Naive thymus-derived CD4-positive, alpha-beta T cell (primary cell): ENCODE data around the gene CRBN. TPM values are rescaled to one million over a fixed set of nuclear protein-coding genes. Genes with fewer than 3 reads are reported as not detected.

Experiments used
- ATAC-seq: fragments of 150-1000 bp; cut with Tn5 transposase; 2 replicates; pipeline ENCODE4 v1.10.0; 2021; ENCODE audit warnings: mild to moderate bottlenecking, moderate library complexity
- CTCF ChIA-PET: fragments of 350-600 bp; sonication (Branson Sonifier 250); formaldehyde crosslinking; loops from one replicate; lab custom pipeline; 2021; ENCODE audit warnings: antibody characterized with exemption; lab: Charles Lee
- POLR2A ChIA-PET: fragments of 350-600 bp; sonication (Branson Sonifier 250); formaldehyde crosslinking; loops from one replicate; lab custom pipeline; 2021; ENCODE audit warnings: antibody characterized with exemption, inconsistent platforms; lab: Charles Lee
- DNase-seq, 9 donors: peaks; one replicate each; pipeline versions ENCODE4 v3.0.0 to v3.0.0-alpha.2; 2020 to 2022; ENCODE audit warnings: mixed read lengths in 1 of 9
- H3K27ac ChIP-seq: one replicate; pipeline ENCODE4 v1.7.0; 2013; ENCODE audit warnings: mild to moderate bottlenecking, low read depth, low read length, moderate library complexity
- H3K27me3 ChIP-seq, 2 donors: one replicate each; pipeline ENCODE4 v1.7.0; 2013; ENCODE audit warnings: low read length in 2 of 2, mild to moderate bottlenecking in 2 of 2, moderate library complexity in 2 of 2; ENCODE audit not compliant: control insufficient read depth in 2 of 2, insufficient read depth in 2 of 2
- H3K36me3 ChIP-seq, 3 experiments: 1 replicate in 2 of 3; 2 replicates in 1 of 3; pipeline ENCODE4 v1.7.0; 2013; ENCODE audit warnings: low read length in 3 of 3, mild to moderate bottlenecking in 3 of 3, moderate library complexity in 1 of 3; ENCODE audit not compliant: insufficient read depth in 3 of 3, control insufficient read depth in 2 of 3
- H3K4me1 ChIP-seq, 2 donors: one replicate each; pipeline ENCODE4 v1.7.0; 2013; ENCODE audit warnings: low read length in 2 of 2, mild to moderate bottlenecking in 2 of 2, moderate library complexity in 1 of 2; ENCODE audit not compliant: control insufficient read depth in 2 of 2, insufficient read depth in 2 of 2
- H3K4me3 ChIP-seq: 2 replicates; pipeline ENCODE4 v1.7.0; 2013; ENCODE audit warnings: mild to moderate bottlenecking, low read length
- H3K9me3 ChIP-seq, 3 experiments: 1 replicate in 2 of 3; 2 replicates in 1 of 3; pipeline ENCODE4 v1.7.0; 2013; ENCODE audit warnings: low read length in 3 of 3; ENCODE audit not compliant: control insufficient read depth in 2 of 3
- H3K27ac Mint-ChIP-seq, 9 donors: one replicate each; pipeline ENCODE4 v1.8.0; 2020 to 2022; ENCODE audit warnings: mixed read lengths in 9 of 9, mild to moderate bottlenecking in 8 of 9, moderate library complexity in 5 of 9, inconsistent platforms in 2 of 9
- H3K27me3 Mint-ChIP-seq, 5 donors: one replicate each; pipeline ENCODE4 v1.8.0; 2021 to 2022; ENCODE audit warnings: mixed read lengths in 5 of 5, mild to moderate bottlenecking in 1 of 5
- H3K36me3 Mint-ChIP-seq, 5 donors: one replicate each; pipeline ENCODE4 v1.8.0; 2020 to 2022; ENCODE audit warnings: mixed read lengths in 5 of 5, mild to moderate bottlenecking in 3 of 5, inconsistent platforms in 1 of 5
- H3K4me1 Mint-ChIP-seq, 7 donors: one replicate each; pipeline ENCODE4 v1.8.0; 2020 to 2022; ENCODE audit warnings: mixed read lengths in 7 of 7, mild to moderate bottlenecking in 3 of 7, inconsistent platforms in 1 of 7
- H3K4me3 Mint-ChIP-seq, 10 donors: one replicate each; pipeline ENCODE4 v1.8.0; 2020 to 2022; ENCODE audit warnings: mild to moderate bottlenecking in 10 of 10, mixed read lengths in 10 of 10, moderate library complexity in 6 of 10, inconsistent platforms in 2 of 10
- H3K9me3 Mint-ChIP-seq, 11 donors: one replicate each; pipeline ENCODE4 v1.8.0; 2020 to 2022; ENCODE audit warnings: mixed read lengths in 11 of 11, mild to moderate bottlenecking in 4 of 11, inconsistent platforms in 1 of 11, moderate library complexity in 1 of 11
- intact Hi-C, 2 donors: fragments of 100-400 bp; cut with micrococcal nuclease; formaldehyde crosslinking; loops; one replicate each; pipeline ENCODE4 v1.15.1; 2023
- polyA plus RNA-seq, 2 donors: library from polyadenylated mRNA; unstranded; fragments of 300-500 nt; fragmentation: Illumina TruSeq; gene quantifications; one replicate each; pipeline ENCODE4 v1.2.3, GENCODE V29; 2021
- total RNA-seq, 6 experiments: library from RNA in 5 of 6; stranded (reverse) in 5 of 6; gene quantifications; 1 replicate in 5 of 6; 2 replicates in 1 of 6; pipeline ENCODE4 v1.2.3 and lab custom pipeline; 2021 to 2026

CRBN gene
- total and polyA plus RNA-seq, 7 experiments from 2014 or later, result 69.1 to 198 (median 162) TPM

- Mint-ChIP-seq H3K27me3 (peaks cover 0 to 19% (median 0%) of the 10 kb centered on the region in 5 donors), H3K4me1 (no peaks in the 10 kb centered on the region), H3K27ac (no peak overlapping the region), H3K4me3 (no peak overlapping the region), H3K9me3 (no peaks in the 10 kb centered on the region), H3K36me3 (no peaks in the 10 kb centered on the region)
- Histone ChIP-seq H3K9me3 (no peaks in the 10 kb centered on the region), H3K36me3 (no peaks in the 10 kb centered on the region), H3K4me1 (no peaks in the 10 kb centered on the region), H3K4me3 (no peak overlapping the region), H3K27me3 (no peaks in the 10 kb centered on the region), H3K27ac (no peak overlapping the region)
- CTCF ChIA-PET, result no interaction called here
- intact Hi-C loops, result no loop called here
- no peak for DNase-seq
- ATAC-seq, result no peak
- POLR2A ChIA-PET, result no interaction called here
These were observed 61.8 kb downstream of the CRBN start for GRCh38 chr3:3117651-3118050.

GRCh38 chr3:3113042-3113709 is 66.3 kb downstream of the CRBN start:
- ChIA-PET CTCF (no interaction called here), POLR2A (no interaction called here)
- Mint-ChIP-seq H3K27me3 (peaks cover 0 to 8% (median 0%) of the 10 kb centered on the region in 5 donors), H3K9me3 (peaks cover 0 to 1% (median 0%) of the 10 kb centered on the region in 11 donors), H3K27ac (no peak overlapping the region), H3K36me3 (no peaks in the 10 kb centered on the region), H3K4me3 (no peak overlapping the region), H3K4me1 (peaks cover 0 to 2% (median 0%) of the 10 kb centered on the region in 7 donors)
- H3K36me3 ChIP-seq, result no peaks in the 10 kb centered on the region
- no peak overlapping the region for H3K27ac ChIP-seq
- H3K9me3 ChIP-seq, result no peaks in the 10 kb centered on the region
- no peaks in the 10 kb centered on the region for H3K4me1 ChIP-seq
- no peak overlapping the region for H3K4me3 ChIP-seq
- intact Hi-C loops, result no loop called here
- H3K27me3 ChIP-seq, result no peaks in the 10 kb centered on the region
- DNase-seq (no peak), ATAC-seq (no peak)

- H3K4me3 Mint-ChIP-seq, result peak overlapping the region in 1 of 10 donors; percentile 6
- peak overlapping the region in 2 of 9 donors; percentile 38 to 48 for H3K27ac Mint-ChIP-seq
- no peaks in the 10 kb centered on the region for H3K9me3 ChIP-seq
- H3K9me3 Mint-ChIP-seq, result peaks cover 0 to 1% (median 0%) of the 10 kb centered on the region in 11 donors
- no peaks in the 10 kb centered on the region for H3K27me3 ChIP-seq
- peaks cover 0 to 14% (median 0%) of the 10 kb centered on the region in 5 donors for H3K27me3 Mint-ChIP-seq
- no peak for DNase-seq
- no peak overlapping the region for H3K4me3 ChIP-seq
- POLR2A ChIA-PET, result no interaction called here
- intact Hi-C loops, result no loop called here
- CTCF ChIA-PET, result no interaction called here
- H3K36me3 ChIP-seq, result no peaks in the 10 kb centered on the region
- no peak overlapping the region for H3K27ac ChIP-seq
- no peaks in the 10 kb centered on the region for H3K36me3 Mint-ChIP-seq
- no peaks in the 10 kb centered on the region for H3K4me1 ChIP-seq
- no peak for ATAC-seq
- H3K4me1 Mint-ChIP-seq, result peaks cover 0 to 2% (median 0%) of the 10 kb centered on the region in 7 donors
These were observed 68.6 kb downstream of the CRBN start for GRCh38 chr3:3110749-3111361.

- Mint-ChIP-seq H3K4me3 (peak within 1 kb of the TSS in 2 of 10 donors; percentile 6 to 44), H3K27ac (peak within 1 kb of the TSS in 2 of 9 donors; percentile 38 to 48), H3K36me3 (no peaks in the 10 kb centered on the region), H3K9me3 (peaks cover 0 to 1% (median 0%) of the 10 kb centered on the region in 11 donors), H3K27me3 (peaks cover 0 to 19% (median 4%) of the 10 kb centered on the region in 5 donors), H3K4me1 (peaks cover 0 to 3% (median 0%) of the 10 kb centered on the region in 7 donors)
- H3K4me3 ChIP-seq, result no peak within 1 kb of the TSS
- ChIA-PET CTCF (no interaction called here), POLR2A (no interaction called here)
- no peaks in the 10 kb centered on the region for H3K4me1 ChIP-seq
- no peaks in the 10 kb centered on the region for H3K36me3 ChIP-seq
- peak; percentile 91 for ATAC-seq
- no peak within 1 kb of the TSS for H3K27ac ChIP-seq
- no peaks in the 10 kb centered on the region for H3K27me3 ChIP-seq
- intact Hi-C loops, result no loop called here
- H3K9me3 ChIP-seq, result no peaks in the 10 kb centered on the region
- DNase-seq, result no peak
These were observed 69.2 kb downstream of the CRBN start, which contains the start of gene IL5RA for GRCh38 chr3:3110299-3110630. IL5RA (minus strand) TSS chr3:3110374; CDS start chr3:3104984, 5,390 bp downstream.

- Mint-ChIP-seq H3K36me3 (no peaks in the 10 kb centered on the region), H3K4me1 (peaks cover 0 to 6% (median 0%) of the 10 kb centered on the region in 7 donors), H3K27me3 (peaks cover 0 to 16% (median 9%) of the 10 kb centered on the region in 5 donors), H3K27ac (no peak overlapping the region), H3K9me3 (peaks cover 0 to 1% (median 0%) of the 10 kb centered on the region in 11 donors), H3K4me3 (peak overlapping the region in 1 of 10 donors; percentile 44)
- no peak for DNase-seq
- Histone ChIP-seq H3K9me3 (no peaks in the 10 kb centered on the region), H3K27me3 (no peaks in the 10 kb centered on the region), H3K4me3 (no peak overlapping the region), H3K27ac (no peak overlapping the region), H3K4me1 (no peaks in the 10 kb centered on the region), H3K36me3 (no peaks in the 10 kb centered on the region)
- no peak for ATAC-seq
- CTCF ChIA-PET, result no interaction called here
- POLR2A ChIA-PET, result no interaction called here
- intact Hi-C loops, result no loop called here
These were observed 69.8 kb downstream of the CRBN start for GRCh38 chr3:3109407-3110298.

GRCh38 chr3:3107858-3108257 is 71.6 kb downstream of the CRBN start:
- intact Hi-C loops, result no loop called here
- H3K9me3 Mint-ChIP-seq, result peaks cover 0 to 3% (median 0%) of the 10 kb centered on the region in 11 donors
- H3K27ac ChIP-seq, result no peak overlapping the region
- ChIA-PET POLR2A (no interaction called here), CTCF (no interaction called here)
- no peaks in the 10 kb centered on the region for H3K4me1 ChIP-seq
- H3K27me3 ChIP-seq, result no peaks in the 10 kb centered on the region
- H3K27ac Mint-ChIP-seq, result no peak overlapping the region
- no peaks in the 10 kb centered on the region for H3K36me3 Mint-ChIP-seq
- no peaks in the 10 kb centered on the region for H3K36me3 ChIP-seq
- no peak overlapping the region for H3K4me3 Mint-ChIP-seq
- H3K4me3 ChIP-seq, result no peak overlapping the region
- H3K27me3 Mint-ChIP-seq, result peaks cover 0 to 15% (median 9%) of the 10 kb centered on the region in 5 donors
- ATAC-seq, result no peak
- H3K4me1 Mint-ChIP-seq, result peaks cover 0 to 6% (median 0%) of the 10 kb centered on the region in 7 donors
- H3K9me3 ChIP-seq, result no peaks in the 10 kb centered on the region
- DNase-seq, result no peak
